Thyroid gland (tissue), 4 donors: Measurements from ENCODE around the gene NFAM1.

Experiments
- CTCF ChIP-seq, 6 experiments: fragments of 200-600 bp in 3 of 6; fragments of 450-650 bp in 3 of 6; sonication (generic) in 3 of 6; IDR thresholded peaks; one replicate each; pipeline ENCODE4 v1.5.1; 2016 to 2019; ENCODE audit warnings: antibody characterized with exemption in 6 of 6, mild to moderate bottlenecking in 2 of 6, inconsistent platforms in 1 of 6, moderate library complexity in 1 of 6
- POLR2A ChIP-seq, 2 donors: fragments of 450-650 bp; IDR thresholded peaks; one replicate each; pipeline ENCODE4 v1.6.1; 2017; ENCODE audit warnings: antibody characterized with exemption in 2 of 2, mild to moderate bottlenecking in 2 of 2, moderate library complexity in 1 of 2

- TF ChIP-seq CTCF (IDR thresholded peaks at IDR 0.05) = no peak
- no peak for TF ChIP-seq POLR2A (IDR thresholded peaks at IDR 0.05)
Observed at GRCh38 chr22:42434748-42435425, 2.7 kb upstream of the NFAM1 start.
